ENCODE results near the gene RIN3.
"Not testable (repeated sequence)": the region's sequence is repeated elsewhere in the genome, so short reads cannot be mapped to it uniquely, and the experiment has no call there.

The RIN3 gene

DNA sequence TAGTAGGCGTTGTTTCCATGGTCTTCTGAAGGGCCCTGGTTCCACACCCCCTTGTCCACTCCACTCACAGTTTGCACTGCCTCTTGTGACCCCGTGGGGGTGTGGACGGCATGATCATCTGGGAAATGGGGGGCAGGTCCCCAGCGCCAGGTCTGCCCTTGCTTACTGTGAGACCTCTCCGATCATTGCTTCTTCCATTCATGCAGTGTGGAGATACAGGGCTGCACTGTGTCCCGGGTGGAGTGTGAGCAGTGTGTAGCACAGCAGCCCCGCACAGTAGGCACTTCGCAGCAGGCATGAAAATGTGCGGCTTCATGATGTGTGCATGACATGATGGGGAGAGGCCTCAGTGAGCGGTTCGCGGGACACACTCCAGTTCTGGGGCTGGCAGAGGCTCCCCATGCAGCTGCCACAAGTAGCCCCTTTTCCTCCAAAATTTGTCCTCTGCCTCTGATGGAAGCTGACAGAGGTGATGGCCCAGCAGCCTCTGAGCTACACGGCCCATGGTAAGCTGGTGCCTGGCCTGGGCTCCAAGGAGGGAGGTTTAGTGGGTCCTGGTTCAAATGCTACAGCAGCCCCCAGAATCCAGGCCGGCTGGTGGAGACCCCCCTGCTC is 15.0 kb downstream of the RIN3 start:
- no peak for DNase-seq

GRCh38 chr14:92529903-92530302 is 16.3 kb downstream of the RIN3 start:
- no peak for DNase-seq

- no peak for DNase-seq
These were observed 17.7 kb downstream of the RIN3 start for GRCh38 chr14:92531106-92531873.

DNA sequence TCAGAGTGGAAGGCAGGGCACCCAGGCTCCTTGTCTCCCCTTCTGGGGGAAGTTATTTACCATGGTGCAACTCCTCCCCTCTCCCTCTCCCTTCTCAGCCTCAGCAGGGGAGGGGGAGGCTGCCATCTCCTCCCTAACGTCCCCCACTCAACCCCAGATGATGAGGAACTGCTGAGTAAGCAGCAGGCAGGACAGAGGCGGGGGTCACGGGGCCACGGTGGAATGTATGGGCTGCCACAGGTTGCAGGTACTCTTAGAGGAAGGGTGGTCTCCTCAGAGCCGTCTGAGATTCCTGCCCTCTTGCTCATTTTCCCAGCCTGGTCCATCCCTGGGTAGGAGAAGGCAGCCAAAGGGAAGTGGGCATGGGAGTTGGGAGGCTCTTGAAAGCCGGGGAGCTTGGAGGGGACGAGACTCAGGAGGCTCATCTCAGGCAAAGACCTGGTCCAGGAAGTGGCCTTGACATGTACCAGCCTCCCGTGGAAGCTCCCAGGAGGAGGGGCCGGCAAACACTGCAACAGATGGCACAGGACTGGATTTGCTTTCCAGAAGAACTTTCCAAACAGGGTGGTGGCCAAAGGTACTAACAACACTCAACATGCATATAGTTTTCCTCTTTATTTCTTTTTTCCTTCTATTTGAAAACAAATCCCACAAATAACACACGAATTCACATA is 19.0 kb downstream of the RIN3 start:
- DNase-seq, result no peak

GRCh38 chr14:92534932-92535643 is 21.5 kb downstream of the RIN3 start:
- DNase-seq, result no peak

DNA sequence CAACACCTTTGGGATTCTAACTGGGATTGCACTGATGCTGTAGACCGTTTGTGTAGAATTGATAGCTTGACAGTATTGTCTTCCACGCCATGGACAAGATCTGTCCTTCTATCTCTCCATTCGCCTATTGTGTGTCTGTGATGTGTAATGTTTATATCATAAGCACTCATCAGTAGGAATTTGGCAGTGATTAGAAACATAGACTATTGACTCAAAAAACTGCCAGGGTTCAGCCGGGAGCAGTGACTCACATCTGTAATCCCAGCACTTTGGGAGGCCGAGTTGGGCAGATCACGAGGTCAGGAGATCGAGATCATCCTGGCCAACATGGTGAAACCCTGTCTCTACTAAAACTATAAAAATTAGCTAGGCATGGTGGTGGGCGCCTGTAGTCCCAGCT is 22.6 kb downstream of the RIN3 start:
- not testable (repeated sequence) for DNase-seq

DNA sequence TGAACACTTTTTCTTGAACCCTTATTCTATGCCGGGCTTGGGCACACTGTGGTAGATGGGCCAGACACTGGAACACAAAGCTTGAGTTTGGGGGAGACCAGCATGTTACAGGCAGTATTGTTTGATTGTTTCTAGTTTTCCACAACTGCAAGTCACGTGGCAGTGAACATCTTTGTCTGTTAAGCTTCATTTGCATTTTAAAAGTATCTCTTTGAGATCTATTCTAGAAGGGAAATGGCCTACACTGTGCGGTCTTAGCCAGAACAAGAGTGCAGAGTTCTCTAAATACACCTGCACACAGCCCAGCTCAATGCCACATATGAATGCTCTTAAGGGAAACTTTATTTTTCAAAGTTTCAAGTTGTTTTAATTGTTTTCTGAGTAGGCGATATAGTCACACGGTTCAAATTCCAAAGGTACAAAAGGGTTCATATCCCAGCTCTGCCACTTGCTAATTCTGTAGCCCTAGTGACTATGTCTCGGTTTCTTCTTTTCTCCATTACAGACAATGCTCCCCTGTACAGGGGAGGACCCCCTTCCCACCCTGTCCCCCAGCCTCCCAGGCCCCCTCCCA is 24.9 kb downstream of the RIN3 start:
- no peak for DNase-seq

DNA sequence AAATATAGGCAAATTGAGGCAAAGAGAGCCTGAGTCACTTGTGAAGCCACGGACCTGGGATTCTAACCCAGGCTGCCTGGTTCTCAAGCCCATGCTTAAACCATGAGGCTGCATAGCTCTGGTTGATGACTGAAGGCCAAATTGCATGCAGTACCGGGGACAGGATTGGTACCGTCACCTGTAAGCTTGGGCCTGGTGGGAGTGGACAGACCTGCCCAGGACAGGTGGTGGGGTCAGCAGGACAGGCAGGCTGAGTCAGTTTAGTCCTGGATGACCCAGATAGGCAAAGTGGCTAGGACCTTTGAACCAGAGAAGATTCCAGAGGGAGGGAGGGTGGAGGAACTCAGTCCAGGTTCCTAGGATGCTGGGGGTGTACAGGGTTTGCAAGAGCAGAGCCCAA is 25.8 kb downstream of the RIN3 start:
- no peak for DNase-seq

DNA sequence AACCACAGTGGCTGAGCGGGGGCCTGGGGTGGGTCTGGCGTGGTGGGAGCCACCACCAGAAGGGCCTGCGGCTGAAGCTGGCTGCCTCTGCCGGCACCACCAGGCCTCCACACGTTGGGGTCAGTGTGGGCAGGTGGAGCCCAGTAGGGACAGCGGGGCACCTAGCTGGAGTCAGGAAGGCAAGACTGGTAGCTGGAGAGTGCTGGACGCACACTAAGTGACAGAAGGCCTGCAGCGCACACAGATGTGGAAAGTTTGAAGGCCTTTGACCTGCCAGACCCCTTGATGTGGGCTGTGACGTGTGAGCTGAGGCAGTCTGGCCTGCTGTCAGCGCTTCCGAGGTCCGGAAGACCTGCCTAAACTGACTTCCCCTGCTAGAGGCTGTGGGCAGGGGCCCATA is 26.3 kb downstream of the RIN3 start:
- DNase-seq, result no peak

DNA sequence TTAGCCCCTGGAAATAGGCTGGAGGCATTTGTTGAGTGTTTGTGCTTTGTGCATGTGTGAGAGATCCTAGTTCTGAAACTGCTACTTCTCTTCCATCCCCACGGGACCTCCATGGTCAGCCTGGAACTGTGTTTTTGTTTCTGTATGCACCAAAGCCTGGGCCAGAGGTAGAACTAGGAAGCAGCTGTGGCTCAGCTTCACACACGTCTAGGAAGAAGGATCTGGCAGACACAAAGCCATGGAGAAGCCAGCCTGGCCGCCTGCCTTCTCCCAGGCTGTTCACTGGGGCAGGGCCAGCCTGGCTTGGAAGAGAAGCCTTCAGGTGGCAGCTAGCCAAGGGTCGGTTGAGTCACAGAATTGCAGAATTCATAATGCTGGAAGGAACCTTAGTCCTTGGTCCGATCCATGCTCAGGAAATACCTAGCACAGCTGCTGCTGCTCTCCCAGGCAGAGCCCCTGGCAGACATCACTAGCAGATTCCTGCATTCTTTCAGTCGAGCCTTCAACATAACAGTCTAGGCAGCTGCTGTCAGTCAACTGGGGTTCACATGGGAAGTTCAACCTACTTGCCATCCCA is 27.0 kb downstream of the RIN3 start:
- no peak for DNase-seq

- DNase-seq, result no peak
These were observed 29.4 kb downstream of the RIN3 start for GRCh38 chr14:92542766-92543554.

- no peak for DNase-seq
These were observed 30.6 kb downstream of the RIN3 start for GRCh38 chr14:92544051-92544720.

DNA sequence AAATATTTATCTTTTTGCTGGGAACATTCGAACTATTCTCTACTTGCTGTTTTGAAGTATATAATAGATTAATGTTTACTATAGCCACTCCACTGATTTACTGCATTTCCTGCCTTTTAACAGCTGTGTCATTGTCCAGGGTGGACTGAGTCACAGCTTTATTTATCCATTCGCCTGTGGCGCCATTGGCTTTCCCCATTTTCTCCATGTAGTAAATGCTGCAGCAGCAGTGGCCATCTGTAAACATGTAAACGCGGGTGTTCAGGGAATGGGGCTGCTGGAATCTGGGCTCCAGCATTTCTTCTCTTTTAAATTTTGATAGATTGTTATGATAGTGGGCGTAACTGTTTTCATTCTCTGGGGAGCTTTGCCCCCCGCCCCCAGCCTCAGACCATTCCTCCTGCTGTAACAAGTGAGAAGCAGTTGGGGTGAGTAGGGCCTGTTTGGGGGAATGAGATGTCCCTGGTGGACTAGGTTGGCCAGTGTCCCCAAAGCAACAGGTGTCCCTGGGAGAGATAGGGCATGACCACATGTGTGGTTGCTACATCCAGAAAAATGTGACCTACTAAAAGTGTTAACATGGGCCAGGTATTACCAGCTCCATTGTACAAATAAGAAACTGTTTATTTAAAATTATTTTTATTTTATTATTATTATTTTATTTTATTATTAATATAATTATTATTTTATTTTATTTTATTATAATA is 32.9 kb downstream of the RIN3 start:
- DNase-seq, result peak; percentile 19

GRCh38 chr14:92549105-92549858 is 35.7 kb downstream of the RIN3 start:
- no peak for DNase-seq

DNA sequence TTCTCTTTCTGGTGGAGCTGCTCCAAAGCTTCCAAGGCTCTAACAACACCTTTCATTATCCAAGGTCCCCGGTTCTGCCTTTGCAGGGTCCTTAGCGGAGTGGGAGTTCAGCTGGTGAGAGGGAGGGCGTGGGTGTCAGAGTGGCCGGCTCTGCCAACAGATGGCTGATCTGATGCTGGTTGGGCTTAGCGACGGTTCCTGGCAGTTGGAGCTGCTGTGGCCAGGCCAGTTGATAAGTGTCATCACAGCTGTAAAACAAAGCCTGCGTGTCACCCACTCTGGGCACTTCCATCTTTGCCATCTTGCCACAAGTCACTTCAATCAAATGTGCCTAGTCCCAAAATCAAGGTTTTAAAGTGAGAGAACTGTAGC is 36.3 kb downstream of the RIN3 start:
- no peak for DNase-seq

GRCh38 chr14:92551044-92551841 is 37.7 kb downstream of the RIN3 start:
- no peak for DNase-seq

DNA sequence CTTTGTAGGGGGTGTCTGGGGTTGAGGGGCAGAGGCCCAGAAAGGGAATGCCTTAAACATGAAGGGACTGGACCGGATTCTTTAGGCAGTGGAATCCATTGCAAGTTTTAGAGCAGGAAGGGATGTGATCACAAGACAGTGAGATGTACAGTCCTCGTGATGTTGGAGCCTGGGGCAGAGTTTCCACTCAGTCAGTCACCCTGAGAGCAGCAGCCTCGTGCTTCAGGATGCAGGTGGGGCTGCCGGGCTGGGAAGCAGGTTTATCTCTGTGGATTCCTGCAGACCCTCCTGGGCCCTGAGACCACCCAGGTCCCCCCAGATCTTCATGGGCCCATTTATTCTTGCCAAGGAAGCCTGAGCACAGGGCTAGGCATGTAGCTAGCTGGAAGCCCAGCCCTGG is 38.5 kb downstream of the RIN3 start:
- DNase-seq, result no peak

DNA sequence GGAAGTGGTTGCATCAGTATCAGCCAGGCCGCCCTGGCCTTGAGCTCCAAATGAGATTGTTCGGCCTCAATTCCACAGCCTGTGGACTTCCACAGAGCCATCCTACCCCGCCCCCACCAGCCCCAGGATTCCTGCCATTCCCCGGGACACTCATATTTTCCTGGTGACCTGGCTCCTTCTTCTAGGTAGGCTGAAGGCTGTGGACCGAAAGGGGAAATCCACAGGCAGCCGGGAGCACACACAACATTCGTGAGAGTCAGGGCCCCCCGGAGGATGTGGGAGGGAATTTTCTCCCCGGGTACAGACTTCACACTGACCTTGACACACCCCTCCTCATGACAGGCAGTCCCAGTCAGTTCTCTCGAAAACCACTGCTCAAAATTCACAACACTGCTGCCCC is 39.9 kb downstream of the RIN3 start:
- DNase-seq, result no peak

All from right kidney (tissue), 1 donor.